Hematopoietic multipotent progenitor cell treated with erythropoietin and hydrocortisone succinate and interleukin-3 and kit ligand, for 4 days (in vitro differentiated cells): Measurements from ENCODE around the gene AFDN.

Source experiments
- DNase-seq: peaks from one replicate; pipeline ENCODE4 v3.0.0-alpha.2; 2015

The AFDN gene

DNA sequence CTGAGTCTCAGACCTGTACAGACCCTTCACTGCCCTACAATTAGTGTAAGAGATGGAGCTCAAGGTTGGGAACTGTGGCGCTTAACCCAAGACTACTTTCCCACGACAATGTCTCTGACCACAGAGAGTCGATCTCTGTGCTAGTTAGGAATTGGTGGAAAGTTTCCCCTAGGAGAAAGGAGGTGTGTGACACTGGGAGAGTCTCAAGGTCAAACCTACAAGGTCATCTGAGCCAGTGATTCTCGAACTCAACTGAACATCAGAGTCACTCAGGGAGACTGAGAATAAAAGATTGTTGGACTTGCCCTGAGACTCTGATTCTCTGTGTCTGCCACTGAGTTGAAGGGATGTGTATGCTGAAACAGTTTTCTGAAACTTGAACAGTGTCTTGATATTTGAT, 9.7 kb upstream of the AFDN start:
- DNase-seq, result no peak

DNA sequence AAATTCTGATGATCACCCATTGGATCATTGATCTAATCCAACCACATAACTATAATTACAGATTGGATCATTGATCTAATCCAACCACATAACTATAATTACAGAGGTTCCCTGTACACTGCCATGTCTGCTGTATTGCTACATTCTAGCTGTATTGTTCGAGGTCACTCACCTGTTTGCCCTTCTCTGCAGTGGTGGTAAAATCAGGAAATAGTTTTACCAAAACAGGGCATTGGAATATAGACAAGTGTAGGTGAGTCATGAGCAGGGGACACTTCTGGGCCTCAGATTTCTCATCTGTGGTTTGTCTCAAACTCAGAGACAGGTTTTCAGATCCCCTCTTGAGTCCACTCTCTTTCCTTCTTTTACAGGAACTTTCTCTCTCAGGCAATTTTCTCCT, 9.0 kb upstream of the AFDN start:
- DNase-seq, result no peak

DNA sequence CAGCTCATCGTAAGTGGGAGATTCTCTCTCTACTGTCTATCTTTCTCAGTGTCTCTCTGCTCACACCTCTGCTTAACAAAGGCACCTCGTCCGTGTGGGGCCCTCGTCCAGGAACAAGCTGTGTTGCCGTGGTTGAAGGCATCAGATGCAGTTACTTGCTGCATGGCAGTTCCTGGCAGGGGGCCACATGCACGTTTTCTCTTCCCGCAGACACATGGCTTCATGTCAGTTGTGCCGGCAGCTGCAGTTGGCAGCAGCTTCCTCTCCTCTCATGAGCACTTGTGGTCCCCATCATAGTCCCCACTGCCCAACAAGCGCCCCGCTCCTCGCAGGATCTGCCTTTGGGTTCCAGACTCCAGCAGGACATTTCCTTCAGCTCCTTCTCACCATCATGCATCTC, 7.1 kb upstream of the AFDN start:
- no peak for DNase-seq

DNA sequence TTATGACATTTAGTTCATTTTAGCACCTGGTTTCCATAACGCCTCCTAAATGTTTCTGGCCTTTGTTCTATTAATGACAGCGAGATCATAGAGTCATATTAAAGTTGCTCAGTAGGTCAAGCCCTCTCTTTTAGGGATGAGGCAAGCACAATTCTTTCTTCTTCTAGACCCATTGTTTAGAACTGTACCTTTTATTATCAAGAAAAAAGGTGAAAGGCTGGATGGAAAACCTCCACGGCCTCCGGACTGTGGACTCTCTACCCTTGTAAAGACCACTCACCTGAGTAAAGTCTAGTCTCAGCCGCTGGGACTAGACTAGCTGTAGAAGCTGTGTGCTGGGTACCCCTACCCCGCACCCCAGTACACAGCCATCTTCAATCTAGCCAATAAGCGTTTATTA, 6.0 kb upstream of the AFDN start:
- DNase-seq, result no peak

DNA sequence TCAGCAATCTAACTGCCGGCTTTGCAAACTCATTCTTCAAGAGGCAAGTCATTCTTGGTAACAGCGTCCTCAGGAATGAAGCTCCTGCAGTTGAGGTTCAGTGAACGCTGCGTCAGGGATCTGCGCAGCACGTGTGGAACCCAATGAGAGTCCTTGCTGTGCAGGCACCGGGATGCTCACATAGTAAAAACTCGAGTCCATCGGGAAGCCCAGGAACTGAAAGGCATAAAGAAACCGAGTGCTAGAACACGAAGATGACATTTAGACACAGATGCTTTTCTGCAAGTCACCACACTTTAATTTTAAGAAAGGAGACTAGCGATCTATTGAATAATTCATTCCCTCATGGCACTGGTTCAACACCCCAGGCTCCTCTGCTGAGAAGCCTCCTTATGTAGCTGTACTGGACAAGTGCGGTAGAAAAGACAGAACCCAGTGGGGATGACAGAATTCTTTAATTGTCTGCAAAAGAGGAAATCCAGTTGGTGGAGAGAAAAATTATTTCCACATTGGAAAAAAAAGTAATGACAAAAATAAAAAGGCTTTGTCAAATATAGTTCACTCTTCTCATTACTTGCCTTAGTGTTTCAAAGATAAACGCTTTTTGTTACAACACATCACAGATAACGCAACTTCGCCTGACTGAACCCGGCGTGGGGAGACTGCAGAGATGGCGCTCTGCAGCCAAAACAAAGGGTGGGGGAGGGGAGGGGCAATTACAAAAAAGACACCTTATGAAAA, 1.9 kb upstream of the AFDN start:
- peak; percentile 19 for DNase-seq

DNA sequence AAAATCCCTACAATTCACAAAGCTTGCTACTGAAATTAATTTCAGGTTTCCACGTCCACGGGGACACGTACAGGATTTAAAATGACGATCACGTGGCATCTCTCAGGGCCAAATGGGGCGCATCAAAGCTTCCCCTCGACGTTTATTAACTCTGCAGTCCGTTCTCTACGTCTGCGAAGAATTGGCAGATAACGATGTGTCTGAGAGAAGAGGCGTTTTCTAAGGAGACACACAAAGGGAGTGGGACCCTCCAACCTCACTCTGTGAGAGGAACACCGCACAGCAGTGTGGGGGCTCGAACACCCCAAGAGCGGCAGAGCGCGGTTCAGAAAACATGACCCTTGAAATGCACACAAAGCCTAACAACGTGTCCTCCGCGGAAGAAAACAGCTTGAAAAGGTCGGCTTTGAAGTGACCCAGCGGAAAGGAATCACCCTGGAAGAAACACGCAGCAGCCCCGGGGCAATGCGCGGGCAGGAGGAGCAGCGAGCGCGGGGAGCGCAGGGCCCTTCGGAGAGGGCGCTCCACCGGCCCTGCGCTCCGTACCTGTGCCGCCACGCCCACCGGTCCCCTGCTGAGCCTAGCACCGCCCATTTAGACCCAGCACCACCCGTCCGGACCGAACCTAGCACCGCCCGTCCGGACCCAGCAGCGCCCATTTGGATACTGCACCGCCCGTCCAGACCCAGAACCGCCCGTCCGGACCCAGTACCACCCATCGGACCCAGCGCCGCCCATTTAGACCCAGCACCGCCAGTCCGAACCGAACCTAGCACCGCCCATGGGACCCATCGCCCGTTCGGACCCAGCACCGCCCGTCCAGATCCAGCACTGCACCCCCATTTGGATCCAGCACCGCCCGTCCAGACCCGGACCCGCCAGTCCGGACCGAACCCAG, 1.1 kb upstream of the AFDN start:
- DNase-seq, result peak; percentile 50

DNA sequence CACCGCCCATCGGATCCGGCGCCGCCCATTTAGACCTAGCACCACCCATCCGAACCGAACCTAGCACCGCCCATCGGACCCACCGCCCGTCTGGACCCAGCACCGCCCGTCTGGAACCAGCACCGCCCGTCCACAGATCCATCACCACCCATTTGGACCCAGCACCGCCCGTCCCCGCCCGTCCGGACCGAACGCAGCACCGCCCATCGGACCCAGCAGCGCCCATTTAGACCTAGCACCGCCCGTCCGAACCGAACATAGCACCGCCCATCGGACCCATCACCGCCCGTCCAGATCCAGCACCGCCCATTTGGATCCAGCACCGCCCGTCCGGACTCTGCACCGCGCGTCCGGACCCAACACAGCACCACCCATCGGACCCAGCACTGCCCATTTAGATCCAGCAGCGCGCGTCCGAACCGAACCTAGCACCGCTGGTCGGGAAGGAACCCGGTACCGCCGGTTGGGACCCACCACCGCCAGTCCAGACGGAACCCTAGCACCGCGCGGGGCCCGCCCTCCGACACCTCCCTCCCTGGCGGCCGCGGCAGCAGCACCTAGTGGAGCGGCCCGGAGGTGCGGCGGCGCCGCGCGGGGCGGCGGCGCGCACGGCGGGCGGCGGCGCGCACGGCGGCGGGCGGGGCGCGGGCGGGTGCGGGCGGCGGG, 348 bp upstream of the AFDN start:
- DNase-seq, result peak; percentile 70

DNA sequence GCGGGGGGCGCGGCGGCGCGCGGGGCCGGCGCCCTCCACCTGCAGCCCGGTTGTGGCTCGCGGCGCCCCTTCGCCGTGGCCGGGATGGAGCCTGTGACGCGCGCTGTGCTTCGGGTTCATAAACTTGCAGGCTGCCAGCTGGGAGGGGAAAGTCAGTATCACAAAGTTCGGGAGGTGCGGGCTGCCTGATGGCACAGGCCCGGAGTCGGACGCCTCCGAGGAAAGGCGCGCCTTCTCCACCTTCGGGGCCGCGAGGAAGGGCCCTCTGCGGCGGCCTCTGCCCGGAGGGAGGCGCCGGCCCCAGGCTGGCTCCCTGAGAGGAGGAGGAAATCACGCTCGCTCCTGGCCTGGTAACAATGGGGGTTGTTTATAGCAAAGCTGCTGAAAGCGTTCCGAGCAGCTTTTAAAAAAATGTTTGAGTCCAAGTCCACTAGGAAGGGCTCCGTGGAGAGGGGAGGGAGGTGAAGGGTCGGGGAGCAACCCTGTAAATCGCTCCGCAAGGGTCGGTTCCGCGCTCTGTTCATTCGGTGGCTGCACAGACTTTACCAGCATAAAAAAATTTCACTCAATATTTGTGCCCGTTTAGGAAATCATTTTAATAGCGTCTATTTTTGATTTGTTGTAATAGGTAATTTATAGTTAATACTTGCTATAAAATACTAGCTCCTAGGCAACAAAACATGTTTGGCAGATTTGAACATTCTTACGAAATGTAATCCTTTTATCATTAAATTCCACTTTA, 1.0 kb downstream of the AFDN start:
- peak; percentile 40 for DNase-seq

DNA sequence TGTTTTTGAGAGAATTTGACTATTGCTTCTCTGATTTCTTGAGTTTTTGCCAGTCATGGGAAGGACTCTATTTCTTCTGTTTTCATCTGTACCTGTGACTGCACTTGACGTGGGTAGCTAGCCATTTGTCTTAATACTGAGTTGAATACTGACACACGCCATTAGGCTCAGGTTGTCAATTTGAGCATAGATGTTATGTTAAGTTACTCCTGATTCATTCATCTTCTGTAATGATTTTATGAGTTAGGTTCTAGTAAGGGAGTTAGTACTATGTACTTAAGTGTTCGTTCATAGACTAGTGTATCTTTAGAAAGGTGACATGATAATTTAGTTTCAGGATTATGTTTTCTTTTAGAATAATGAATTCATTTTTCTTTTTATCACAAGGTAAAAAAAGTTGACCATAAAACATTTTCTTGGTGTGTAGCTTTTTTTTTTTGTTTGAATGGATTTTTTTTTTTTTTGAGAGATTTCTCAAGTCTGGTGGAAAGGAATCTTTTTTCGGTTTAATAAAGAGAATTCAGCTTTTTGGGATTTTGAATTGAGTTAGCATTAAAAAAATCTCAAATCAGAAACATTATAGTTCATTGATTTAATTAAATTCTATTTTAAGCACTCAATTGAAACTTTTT, 1.7 kb downstream of the AFDN start:
- no peak for DNase-seq

DNA sequence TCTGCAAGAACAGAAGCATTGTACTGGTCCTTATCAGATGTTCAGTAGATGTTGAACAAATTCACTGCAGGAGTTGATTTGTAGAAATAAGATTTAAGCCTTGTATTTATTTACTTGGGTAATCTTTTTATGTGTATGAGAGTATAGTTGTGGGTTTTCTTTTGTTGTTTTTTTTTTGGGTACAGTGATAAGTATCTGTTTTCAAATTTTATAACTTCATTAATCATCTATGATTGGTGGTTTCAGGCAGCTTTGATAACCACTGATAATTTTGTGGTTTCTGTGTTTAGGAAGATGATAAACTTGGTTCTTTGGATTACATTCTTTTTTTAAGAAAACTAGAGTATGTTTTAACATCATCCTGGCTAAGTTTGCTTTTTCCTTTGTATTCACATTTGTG, 2.8 kb downstream of the AFDN start:
- DNase-seq, result no peak

DNA sequence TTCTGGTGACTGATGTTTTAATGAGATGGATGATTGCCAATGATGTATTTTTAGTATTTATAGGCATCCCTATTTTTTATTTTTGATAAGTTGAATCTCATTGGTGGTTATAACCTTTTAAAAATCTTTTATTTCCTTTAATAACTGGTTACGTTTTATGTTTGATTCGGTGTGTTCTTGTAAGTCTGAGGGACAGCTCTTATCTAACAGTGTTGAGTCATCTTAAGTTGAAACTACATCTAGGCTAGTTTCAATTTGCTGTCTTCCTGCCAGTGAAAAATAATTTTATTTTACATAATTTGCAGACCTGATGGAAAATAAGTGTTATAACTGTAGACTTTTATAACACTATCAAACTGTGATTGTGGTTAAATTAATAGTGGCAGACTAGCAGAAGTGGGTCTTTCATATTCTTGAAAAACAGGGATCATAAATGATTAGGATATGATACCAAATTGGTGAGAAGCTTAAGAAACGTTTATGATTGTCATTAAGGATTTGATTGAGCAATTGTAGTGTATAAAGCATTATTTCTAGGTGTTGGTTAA, 4.6 kb downstream of the AFDN start:
- DNase-seq, result no peak

DNA sequence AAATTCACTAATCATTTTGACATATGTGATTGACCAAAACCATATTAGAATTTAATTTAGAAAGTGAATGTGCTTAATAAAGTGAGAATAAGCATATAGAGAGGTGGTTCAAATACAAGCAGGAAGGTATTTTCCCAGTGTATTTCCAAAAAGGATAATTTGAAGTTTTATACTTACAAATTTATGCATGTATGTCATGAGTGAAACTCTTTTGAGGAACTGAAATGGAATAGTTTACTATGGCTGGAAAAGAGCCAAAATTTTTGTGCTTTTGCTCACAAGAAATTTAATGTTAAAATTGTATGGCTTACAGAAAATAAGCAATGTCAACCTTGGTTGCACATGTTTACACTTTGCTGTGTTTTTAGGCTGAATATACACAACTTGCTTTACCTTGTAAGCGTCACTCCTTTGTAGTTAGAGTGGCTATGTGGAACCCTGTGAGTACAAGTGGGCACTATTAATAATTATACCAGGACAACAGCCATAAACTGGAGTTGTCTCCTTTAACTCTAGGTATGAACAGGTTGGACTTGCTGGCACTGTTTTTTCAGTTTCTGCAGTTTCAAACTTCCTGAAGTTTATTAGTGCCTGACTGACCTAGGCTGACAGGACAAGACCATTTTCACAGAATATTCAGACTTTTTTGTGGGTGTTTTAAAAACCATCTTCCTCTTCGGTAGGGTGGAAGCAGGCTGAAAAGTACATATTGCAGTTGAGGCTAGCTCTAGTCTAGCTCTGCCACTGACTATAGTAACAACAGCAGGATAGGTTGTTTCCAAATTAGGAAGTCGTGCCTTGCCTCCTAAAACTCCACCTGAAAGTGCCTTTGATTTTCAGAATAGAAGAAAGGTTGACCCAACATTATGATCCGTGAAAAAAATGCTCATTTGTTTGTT, 6.0 kb downstream of the AFDN start:
- peak; percentile 23 for DNase-seq

DNA sequence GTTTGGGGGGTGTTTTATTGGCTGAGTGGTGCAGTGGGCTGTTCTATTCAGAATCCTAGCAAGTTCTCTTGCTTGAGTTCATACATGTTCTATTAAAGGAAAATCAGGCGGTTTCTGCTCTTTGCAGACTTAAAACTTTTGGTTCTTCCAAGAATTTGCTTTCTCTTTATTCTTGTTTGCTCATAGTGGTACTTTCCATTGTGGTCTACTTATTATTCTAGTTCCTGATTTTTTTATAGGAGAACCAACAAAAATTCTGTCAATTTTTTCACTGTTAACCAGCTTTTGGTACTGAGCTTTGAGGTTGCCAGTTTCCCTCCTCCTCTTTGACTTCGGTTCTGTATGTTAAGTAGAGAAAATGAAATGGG, 6.7 kb downstream of the AFDN start:
- DNase-seq, result peak; percentile 15

DNA sequence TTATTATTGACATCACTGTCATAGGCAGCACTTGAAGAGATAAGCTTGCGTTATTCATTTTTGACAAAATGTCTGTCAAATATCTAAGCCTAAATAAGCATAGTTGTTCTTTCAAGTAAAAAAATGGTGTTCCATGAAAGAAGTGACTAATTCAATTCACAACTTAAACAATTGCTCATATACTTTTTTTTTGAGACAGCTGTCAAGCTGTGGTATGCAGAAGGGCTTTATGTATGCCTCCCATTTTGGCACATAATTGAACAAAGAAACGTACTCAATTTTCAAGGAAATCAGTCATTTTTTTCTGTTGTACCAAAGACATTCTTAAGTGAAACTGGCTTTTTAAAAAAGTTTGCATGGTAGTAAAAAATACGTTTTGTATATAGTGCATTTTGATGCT, 8.5 kb downstream of the AFDN start:
- no peak for DNase-seq

DNA sequence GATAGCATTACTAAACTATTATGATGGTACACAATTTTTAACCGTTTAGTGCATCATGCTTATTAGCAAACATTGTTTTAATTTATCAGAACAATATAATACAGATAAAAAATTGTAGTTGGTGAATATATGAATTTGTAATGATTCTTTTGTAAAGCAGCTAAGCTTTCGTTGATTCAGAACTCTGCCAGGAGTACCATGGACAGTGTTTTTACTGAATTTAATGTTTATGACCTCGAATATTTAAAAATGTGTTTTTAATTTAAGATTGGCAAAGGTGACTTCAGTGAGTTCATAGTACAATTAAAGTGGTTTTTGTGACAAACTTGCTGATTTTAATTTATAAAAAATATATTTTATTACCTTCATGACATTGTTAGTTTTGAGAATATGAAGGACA, 10.0 kb downstream of the AFDN start:
- DNase-seq, result no peak

DNA sequence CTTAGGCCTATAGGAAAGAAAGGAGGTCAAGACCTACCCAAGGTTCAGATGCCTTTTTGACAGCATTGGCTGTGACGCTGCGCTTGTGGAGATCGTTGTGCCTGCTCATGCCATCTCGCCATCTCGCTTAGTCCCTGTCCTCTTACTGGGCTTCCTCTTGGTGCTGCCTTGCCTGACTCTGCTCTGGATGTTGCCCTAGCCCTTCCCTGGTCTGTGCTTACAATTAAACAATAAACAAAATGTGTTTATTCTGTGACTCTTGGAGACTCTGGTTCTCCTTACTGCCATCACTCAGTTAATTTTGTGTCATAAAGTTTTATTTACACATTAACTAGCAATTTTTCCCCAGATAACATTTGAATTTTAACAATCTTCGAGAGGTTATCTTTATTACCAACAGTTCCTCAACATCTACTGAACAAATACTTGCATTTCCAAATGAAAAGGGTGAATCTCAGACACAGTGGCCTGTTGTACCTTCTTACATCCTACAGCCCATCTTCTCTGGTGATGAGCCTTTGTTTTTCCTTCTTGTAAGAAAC, 11.6 kb downstream of the AFDN start:
- DNase-seq, result no peak

DNA sequence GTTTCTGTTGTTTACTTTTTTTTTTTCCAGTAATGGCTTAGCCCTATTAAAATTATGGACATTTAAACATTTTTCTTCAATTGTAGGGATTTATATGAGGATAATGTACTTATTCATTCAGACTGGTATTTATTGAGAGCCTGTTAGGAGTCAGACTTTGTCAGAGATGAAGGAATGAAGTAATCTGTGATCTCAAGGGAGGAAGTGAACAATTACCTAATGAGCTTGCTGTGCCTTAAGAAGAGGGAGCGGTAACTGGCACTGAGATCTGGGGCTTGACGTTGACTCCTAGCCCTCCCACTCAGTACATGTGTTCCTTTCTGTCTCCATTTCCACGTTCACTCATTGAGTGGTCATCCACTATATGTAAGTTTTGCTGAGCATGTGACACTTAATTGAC, 12.6 kb downstream of the AFDN start:
- no peak for DNase-seq

DNA sequence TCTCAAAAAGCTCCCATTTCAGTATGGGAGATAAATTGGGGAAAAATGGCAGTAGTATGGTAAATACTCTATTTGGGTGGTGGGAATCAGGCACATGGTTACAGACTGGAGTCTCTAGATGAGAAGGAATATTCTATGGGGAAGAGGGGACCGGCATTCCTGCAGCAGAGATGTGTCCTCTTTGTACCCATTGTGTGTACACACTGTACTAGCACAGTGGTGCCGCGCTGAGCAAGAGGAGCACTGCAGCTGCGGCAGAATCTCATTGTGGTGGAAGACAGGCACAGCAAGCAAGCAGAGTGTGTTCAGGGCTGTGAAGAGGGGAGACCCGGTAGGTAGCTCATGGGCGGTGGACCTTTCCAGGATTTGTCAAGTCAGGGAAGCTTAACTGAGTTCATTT, 13.0 kb downstream of the AFDN start:
- DNase-seq, result no peak

DNA sequence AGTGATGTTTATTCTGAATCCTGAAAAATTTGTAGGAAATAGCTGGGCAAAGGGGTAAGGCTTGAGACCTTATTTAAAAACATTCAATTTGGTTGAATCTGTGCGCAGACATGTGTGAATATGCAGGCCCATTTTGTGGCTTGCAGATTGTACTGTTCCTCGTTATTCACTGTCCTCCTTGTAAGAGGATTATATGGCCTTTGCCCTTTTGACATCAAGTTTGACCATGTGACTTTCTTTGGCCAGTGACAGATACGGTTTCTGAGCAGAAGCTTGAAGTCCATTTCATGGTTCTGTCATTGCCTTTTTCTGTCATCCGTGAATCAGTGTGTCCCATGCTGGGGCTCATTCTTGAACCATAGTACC, 13.4 kb downstream of the AFDN start:
- no peak for DNase-seq

DNA sequence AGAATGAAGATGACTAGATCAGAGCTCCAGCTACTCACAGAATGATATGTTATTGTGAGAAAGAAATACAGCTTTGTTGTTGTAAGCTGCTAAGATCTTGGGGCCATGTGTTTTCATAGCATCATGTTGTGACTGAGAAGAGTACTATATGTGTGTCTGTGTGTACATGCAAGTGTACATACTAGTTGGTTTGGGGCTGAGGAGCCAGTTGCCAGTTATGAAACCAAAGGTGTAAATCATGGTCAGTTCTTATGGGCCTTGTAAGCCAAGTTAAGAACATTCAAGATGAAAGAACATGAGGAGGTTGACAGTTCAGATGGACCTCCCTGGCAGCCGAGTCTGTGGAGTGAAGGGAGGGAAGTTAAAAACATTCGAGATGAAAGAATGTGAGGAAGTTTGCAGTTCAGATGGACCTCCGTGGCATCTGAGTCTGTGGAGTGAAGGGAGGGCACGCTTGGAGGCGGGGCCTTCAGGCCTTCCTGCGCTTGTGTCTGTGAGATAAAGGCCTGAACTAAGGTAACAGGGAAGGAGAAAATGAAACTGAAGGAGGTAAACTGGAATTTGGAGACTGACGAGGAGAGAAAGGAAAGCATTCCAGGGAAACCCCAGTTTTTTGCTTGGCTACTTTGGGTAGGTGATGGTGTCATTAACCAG, 13.9 kb downstream of the AFDN start:
- DNase-seq, result no peak

DNA sequence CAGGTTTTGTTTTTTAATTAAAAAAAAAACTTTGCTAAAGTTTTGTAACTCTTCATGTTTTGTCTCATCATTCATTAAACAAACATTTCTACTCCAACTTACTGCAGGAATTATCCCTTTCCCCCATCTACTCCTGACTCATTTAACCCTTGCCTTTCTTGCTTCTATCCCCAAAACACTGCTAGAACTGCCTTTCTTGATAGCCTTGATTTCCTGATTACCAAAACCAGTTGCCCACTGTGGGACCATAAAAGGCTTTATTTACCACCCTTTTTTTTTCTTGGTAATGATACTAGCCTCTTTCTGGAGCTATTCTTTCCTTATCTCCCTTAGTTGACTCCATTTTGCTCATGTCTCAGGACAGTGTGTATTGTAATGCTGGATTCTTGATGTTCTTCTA, 15.3 kb downstream of the AFDN start:
- DNase-seq, result no peak
